ENCODE measurements around the gene KDR.

The KDR gene

DNA sequence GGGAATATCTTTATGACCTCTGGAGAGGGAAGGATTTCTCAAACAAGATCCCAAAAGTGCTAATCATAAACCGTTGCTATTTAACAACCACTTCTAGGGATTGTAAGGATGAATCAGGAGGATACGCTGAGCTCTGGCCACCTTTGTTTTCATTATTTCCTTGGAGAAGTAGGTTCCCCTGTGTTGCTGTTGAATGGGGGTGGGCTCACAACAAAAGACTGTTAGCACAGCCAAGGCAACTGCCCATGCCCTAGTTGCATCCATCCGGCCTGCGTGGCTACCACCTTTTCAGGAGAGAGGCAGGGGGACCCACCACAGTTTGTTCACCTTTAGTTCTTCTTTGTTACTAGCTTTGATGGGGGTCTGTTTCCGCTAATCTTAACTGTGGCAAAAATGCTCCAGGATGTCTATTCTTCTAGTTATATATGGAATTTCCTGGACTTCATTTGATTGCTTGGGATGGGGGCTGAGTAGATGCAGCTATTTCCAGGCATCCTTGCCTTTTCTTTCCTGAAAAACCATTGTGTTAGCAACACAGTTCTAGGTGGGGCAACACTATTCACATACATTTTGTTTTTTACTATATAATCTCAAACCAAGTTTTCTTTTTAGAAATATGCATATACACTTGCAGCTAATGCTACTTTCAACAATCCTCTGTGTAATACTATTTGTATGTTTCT is 95.4 kb downstream of the KDR start:
- DNase-seq (ENCODE audit: extremely low spot score), result no peak
- TF ChIP-seq L3MBTL2 (conservative IDR thresholded peaks at IDR 0.05) (no peak), LEF1 (IDR thresholded peaks at IDR 0.05; ENCODE audit: borderline replicate concordance) (no peak), ZNF384 (IDR thresholded peaks at IDR 0.05) (no peak), SP1 (IDR thresholded peaks at IDR 0.05) (no peak)
- POLR2A ChIA-PET, result no interaction called here
- CTCF ChIA-PET, result no interaction called here

DNA sequence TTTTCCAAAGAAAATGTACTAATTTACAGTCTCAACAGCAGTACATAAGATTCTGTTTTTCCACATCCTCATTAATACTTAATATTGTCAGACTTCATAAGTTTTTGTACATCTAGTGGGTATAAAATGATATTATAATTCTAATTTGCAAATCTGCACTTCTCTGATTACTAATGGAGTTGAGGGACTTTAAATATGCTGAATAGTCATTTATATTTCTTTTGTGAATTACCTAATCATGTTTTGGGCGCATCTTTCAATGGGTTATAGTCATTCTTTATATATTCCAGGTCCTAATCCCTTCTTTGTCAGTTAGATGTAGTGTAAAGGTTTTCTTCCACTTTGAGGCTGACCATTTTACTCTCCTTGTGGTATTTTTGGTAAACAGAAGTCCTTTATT is 96.1 kb downstream of the KDR start:
- TF ChIP-seq ZNF384 (IDR thresholded peaks at IDR 0.05) (no peak), NFRKB (IDR thresholded peaks at IDR 0.05) (no peak), HDGF (IDR thresholded peaks at IDR 0.05; ENCODE audit: borderline replicate concordance) (no peak), ARNT (IDR thresholded peaks at IDR 0.05) (no peak), L3MBTL2 (conservative IDR thresholded peaks at IDR 0.05) (no peak), FOXM1 (IDR thresholded peaks at IDR 0.05; ENCODE audit: borderline replicate concordance) (no peak), FOXK2 (IDR thresholded peaks at IDR 0.05) (no peak), SP1 (IDR thresholded peaks at IDR 0.05) (no peak)
- DNase-seq (ENCODE audit: extremely low spot score), result no peak
- POLR2A ChIA-PET, result no interaction called here
- CTCF ChIA-PET, result no interaction called here

All from HEK293T (cell line).